HCT116 (cell line): Measurements from ENCODE around the gene IGFN1. TPM values are rescaled to one million over a fixed set of nuclear protein-coding genes. Genes with fewer than 3 reads are reported as not detected.

Experiments
- ATAC-seq: fragments of 200-7000 bp; cut with Tn5 transposase; 2 replicates; pipeline ENCODE4 v1.9.1; 2020; ENCODE audit warnings: mild to moderate bottlenecking, moderate library complexity
- BruUV-seq: library from RNA; stranded (reverse); fragments of 400-500 nt; replicated peaks from 2 replicates; lab custom pipeline; 2021; lab: Mats Ljungman, UMichigan
- CTCF ChIA-PET: fragments of 300-600 bp; sonication (Branson Sonifier 250); formaldehyde crosslinking; loops from one replicate; lab custom pipeline; 2021; ENCODE audit warnings: antibody characterized with exemption; lab: Charles Lee
- POLR2A ChIA-PET: fragments of 300-600, 350-600 bp; sonication (Branson Sonifier 250); formaldehyde crosslinking; loops from one replicate; lab custom pipeline; 2021; ENCODE audit warnings: antibody characterized with exemption; lab: Charles Lee
- RAD21 ChIA-PET, 2 experiments: fragments of 300-600 bp; sonication (Branson Sonifier 250); formaldehyde crosslinking; loops; one replicate each; lab custom pipeline; 2023; ENCODE audit warnings: low total read pairs in 2 of 2; ENCODE audit not compliant: uncharacterized antibody in 2 of 2, unreplicated experiment in 2 of 2, low non-redundant PET in 1 of 2; lab: Charles Lee
- DNase-seq: peaks from one replicate; pipeline ENCODE4 v3.0.0-alpha.2; 2010; ENCODE audit warnings: low read depth, low spot score
- H2AFZ ChIP-seq: fragments of 200-600 bp; shearing (Covaris generic), sonication (generic); 2 replicates; pipeline ENCODE4 v1.6.1; 2017; ENCODE audit warnings: low read depth, mixed run types, mixed read lengths, antibody characterized with exemption, low read length; ENCODE audit not compliant: poor library complexity, severe bottlenecking
- H3K27ac ChIP-seq: 2 replicates; pipeline ENCODE4 v1.5.1; 2012; ENCODE audit warnings: low read depth, low read length
- H3K27me3 ChIP-seq: fragments of 200-600 bp; sonication (generic); 2 replicates; pipeline ENCODE4 v1.6.1; 2016; ENCODE audit warnings: mixed run types, low read length, mixed read lengths; ENCODE audit not compliant: insufficient read depth
- H3K36me3 ChIP-seq, 2 experiments: fragments of 200-500 bp in 1 of 2; fragments of 200-600 bp in 1 of 2; sonication (Bioruptor generic) in 1 of 2; sonication (generic) in 1 of 2; 2 replicates each; pipeline versions ENCODE4 v1.5.1 to v1.6.1; 2014 to 2016; ENCODE audit warnings: low read length in 2 of 2, inconsistent platforms in 1 of 2, mixed read lengths in 1 of 2, mixed run types in 1 of 2; ENCODE audit not compliant: insufficient read depth in 2 of 2, control insufficient read depth in 1 of 2
- H3K4me1 ChIP-seq, 2 experiments: fragments of 200-600 bp in 1 of 2; sonication (generic) in 1 of 2; 2 replicates each; pipeline versions ENCODE4 v1.5.1 to v1.6.1; 2012 to 2017; ENCODE audit warnings: low read length in 2 of 2, inconsistent platforms in 1 of 2, mild to moderate bottlenecking in 1 of 2, mixed read lengths in 1 of 2, mixed run types in 1 of 2, moderate library complexity in 1 of 2; ENCODE audit not compliant: insufficient read depth in 2 of 2, control insufficient read depth in 1 of 2
- H3K4me2 ChIP-seq: fragments of 200-600 bp; sonication (generic); 2 replicates; pipeline ENCODE4 v1.6.1; 2017; ENCODE audit warnings: mixed run types, low read length, mixed read lengths
- H3K4me3 ChIP-seq, 2 experiments: fragments of 200-600 bp in 1 of 2; sonication (generic) in 1 of 2; replicated peaks in 1 of 2; 2 replicates each; pipeline ENCODE4 v1.5.1; 2011 to 2016; ENCODE audit warnings: low read length in 2 of 2, control low read depth in 1 of 2, low read depth in 1 of 2, mild to moderate bottlenecking in 1 of 2, mixed read lengths in 1 of 2, mixed run types in 1 of 2
- H3K79me2 ChIP-seq: fragments of 200-600 bp; sonication (generic); 2 replicates; pipeline ENCODE4 v1.6.1; 2017; ENCODE audit warnings: mild to moderate bottlenecking, mixed run types, low read length, moderate library complexity, mixed read lengths; ENCODE audit not compliant: insufficient read depth
- H3K9ac ChIP-seq: fragments of 200-600 bp; sonication (generic); 2 replicates; pipeline ENCODE4 v1.6.1; 2016; ENCODE audit warnings: low read length, mixed read lengths
- H3K9me2 ChIP-seq: fragments of 200-600 bp; sonication (generic), shearing (Covaris generic); 2 replicates; pipeline ENCODE4 v1.6.1; 2017; ENCODE audit warnings: mixed run types, mild to moderate bottlenecking, moderate library complexity; ENCODE audit not compliant: insufficient read depth
- H3K9me3 ChIP-seq, 2 experiments: fragments of 200-500 bp in 1 of 2; fragments of 200-600 bp in 1 of 2; sonication (Bioruptor generic) in 1 of 2; sonication (generic) in 1 of 2; 2 replicates each; pipeline ENCODE4 v1.6.1; 2014 to 2017; ENCODE audit warnings: low read length in 2 of 2, mixed read lengths in 2 of 2, inconsistent platforms in 1 of 2, low read depth in 1 of 2, mild to moderate bottlenecking in 1 of 2, mixed run types in 1 of 2, moderate library complexity in 1 of 2; ENCODE audit not compliant: control insufficient read depth in 1 of 2, insufficient read depth in 1 of 2
- H4K20me1 ChIP-seq: fragments of 200-600 bp; sonication (generic), shearing (Covaris generic); 2 replicates; pipeline ENCODE4 v1.6.1; 2017; ENCODE audit warnings: mixed run types, mild to moderate bottlenecking, moderate library complexity; ENCODE audit not compliant: insufficient read depth
- ATF3 ChIP-seq: IDR thresholded peaks from 2 replicates; pipeline ENCODE4 v1.6.1; 2012
- CBX3 ChIP-seq: IDR thresholded peaks from 2 replicates; pipeline ENCODE4 v1.6.1; 2012; ENCODE audit warnings: low read depth
- CEBPB ChIP-seq: IDR thresholded peaks from 2 replicates; pipeline ENCODE4 v1.6.1; 2012; ENCODE audit warnings: low read depth
- EGR1 ChIP-seq: IDR thresholded peaks from 2 replicates; pipeline ENCODE4 v1.6.1; 2012; ENCODE audit warnings: low read depth
- ELF1 ChIP-seq: IDR thresholded peaks from 2 replicates; pipeline ENCODE4 v1.6.1; 2012; ENCODE audit warnings: low read depth, borderline replicate concordance
- EZH2 ChIP-seq: fragments of 200-600 bp; sonication (generic); IDR thresholded peaks from 2 replicates; pipeline ENCODE4 v1.6.1; 2017; ENCODE audit warnings: antibody characterized with exemption, mixed run types
- EZH2phosphoT487 ChIP-seq: fragments of 200-600 bp; IDR thresholded peaks from 2 replicates; pipeline ENCODE4 v1.6.1; 2018; ENCODE audit warnings: antibody characterized with exemption, borderline replicate concordance
- FOSL1 ChIP-seq: IDR thresholded peaks from 2 replicates; pipeline ENCODE4 v1.6.1; 2012; ENCODE audit warnings: low read depth
- JUND ChIP-seq: IDR thresholded peaks from 2 replicates; pipeline ENCODE4 v1.6.1; 2012
- MAX ChIP-seq: IDR thresholded peaks from 2 replicates; pipeline ENCODE4 v1.6.1; 2012
- POLR2A ChIP-seq: IDR thresholded peaks from 2 replicates; pipeline ENCODE4 v1.7.0; 2011; ENCODE audit warnings: borderline replicate concordance; ENCODE audit not compliant: insufficient read depth, insufficient read length; ENCODE audit errors: extremely low read depth
- POLR2AphosphoS5 ChIP-seq: IDR thresholded peaks from 2 replicates; pipeline ENCODE4 v1.6.1; 2011; ENCODE audit warnings: mild to moderate bottlenecking, low read depth, low read length, moderate library complexity
- RAD21 ChIP-seq: IDR thresholded peaks from 2 replicates; pipeline ENCODE4 v1.6.1; 2012; ENCODE audit warnings: low read depth, mild to moderate bottlenecking
- SIN3A ChIP-seq: IDR thresholded peaks from 2 replicates; pipeline ENCODE4 v1.6.1; 2012; ENCODE audit warnings: low read depth
- SP1 ChIP-seq: IDR thresholded peaks from 2 replicates; pipeline ENCODE4 v1.6.1; 2012; ENCODE audit warnings: low read depth
- SRF ChIP-seq: IDR thresholded peaks from 2 replicates; pipeline ENCODE4 v1.6.1; 2012; ENCODE audit warnings: low read depth
- TCF7L2 ChIP-seq: IDR thresholded peaks from 2 replicates; pipeline ENCODE4 v1.7.0; 2011; ENCODE audit warnings: borderline replicate concordance, inconsistent platforms; ENCODE audit not compliant: insufficient read depth, insufficient read length; ENCODE audit errors: extremely low read depth
- YY1 ChIP-seq: IDR thresholded peaks from 2 replicates; pipeline ENCODE4 v1.6.1; 2011; ENCODE audit warnings: low read length, low read depth, moderate library complexity, mild to moderate bottlenecking; ENCODE audit not compliant: insufficient replicate concordance; ENCODE audit errors: extremely low read depth
- ZFX ChIP-seq: fragments of 450-650 bp; IDR thresholded peaks from 2 replicates; pipeline ENCODE4 v1.6.1; 2017
- ZNF274 ChIP-seq: fragments of 200-500 bp; sonication (Bioruptor generic); IDR thresholded peaks from 2 replicates; pipeline ENCODE4 v1.6.1; 2014; ENCODE audit warnings: mild to moderate bottlenecking, low read depth, low read length, inconsistent platforms
- intact Hi-C: fragments of 100-400 bp; cut with micrococcal nuclease; formaldehyde crosslinking; loops from 2 replicates; pipeline ENCODE4 v1.10.0; 2022
- total RNA-seq: library from RNA; stranded (reverse); gene quantifications from one replicate; pipeline ENCODE4 v1.2.1, GENCODE V29; 2021; ENCODE audit not compliant: unreplicated experiment

Gene IGFN1
- total RNA-seq, 1 experiment from 2014 or later: not detected

GRCh38 chr1:201260648-201261311, 70.2 kb downstream of the IGFN1 start:
- RAD21 ChIA-PET: no interaction called here
- peak overlapping the region in 1 of 2 experiments; percentile 66; a peak in 2 of 4 replicates for H3K4me3 ChIP-seq
- H3K9ac ChIP-seq: peak overlapping the region; percentile 65; the same call in 1 of the 2 replicates
- BruUV-seq: no TSS peak
- no peaks in the 10 kb centered on the region for H3K27me3 ChIP-seq
- H3K4me1 ChIP-seq: peaks cover 15 to 25% of the 10 kb centered on the region in 2 experiments
- H3K36me3 ChIP-seq: no peaks in the 10 kb centered on the region
- peak overlapping the region; percentile 100 for H3K4me2 ChIP-seq
- no peaks in the 10 kb centered on the region for H3K9me2 ChIP-seq
- ATAC-seq (no peak), DNase-seq (no peak)
- H4K20me1 ChIP-seq: no peaks in the 10 kb centered on the region
- intact Hi-C loops: no loop called here
- H3K79me2 ChIP-seq: no peaks in the 10 kb centered on the region
- POLR2A ChIA-PET: interaction anchor here (1.0 to 1.5 kb wide), 3 partner anchors 14 to 114 kb away, joined by 5 read pairs; no protein-coding TSS in a partner anchor
- CTCF ChIA-PET: interaction anchor here (1.2 to 3.4 kb wide), 3 partner anchors 47 to 101 kb away, joined by 4 to 31 read pairs (median 22); no protein-coding TSS in a partner anchor
- no peaks in the 10 kb centered on the region for H3K9me3 ChIP-seq
- no peak overlapping the region for H3K27ac ChIP-seq
- TF ChIP-seq YY1 (no peak), ZFX (no peak), POLR2AphosphoS5 (no peak), SIN3A (no peak), MAX (no peak), EGR1 (no peak), CEBPB (no peak), ATF3 (no peak), FOSL1 (no peak), EZH2 (no peak), TCF7L2 (no peak), EZH2phosphoT487 (no peak), JUND (no peak), ELF1 (no peak), SP1 (no peak), RAD21 (no peak), ZNF274 (no peak), POLR2A (no peak), CBX3 (no peak), SRF (no peak)
- H2AFZ ChIP-seq: no peak overlapping the region
